SK-N-SH (cell line): ENCODE results near the gene DSCAML1. TPM values are rescaled to one million over a fixed set of nuclear protein-coding genes. Genes with fewer than 3 reads are reported as not detected.

Experiments
- CTCF ChIA-PET: fragments of 300-600, 350-600 bp; formaldehyde crosslinking; extraction: SDS; loops from one replicate; lab custom pipeline; 2021; lab: Yijun Ruan, JAX
- POLR2A ChIA-PET: fragments of 350-600 bp; sonication (Branson Sonifier 250); formaldehyde crosslinking; extraction: SDS; loops from one replicate; lab custom pipeline; 2020; ENCODE audit warnings: antibody characterized with exemption, inconsistent platforms; lab: Yijun Ruan, JAX
- DNase-seq: peaks from one replicate; pipeline ENCODE4 v3.0.0; 2012
- H2AFZ ChIP-seq: fragments of 200-600 bp; sonication (generic); 2 replicates; pipeline ENCODE4 v1.8.1; 2016; ENCODE audit warnings: antibody characterized with exemption, mild to moderate bottlenecking, low read depth
- H3F3A ChIP-seq: fragments of 200-600 bp; sonication (generic); replicated peaks from 2 replicates; pipeline ENCODE3; 2016; ENCODE audit warnings: antibody characterized with exemption, mild to moderate bottlenecking; ENCODE audit not compliant: insufficient read depth
- H3K27ac ChIP-seq, 2 experiments: fragments of 200-500 bp in 1 of 2; fragments of 200-600 bp in 1 of 2; sonication (Bioruptor generic) in 1 of 2; sonication (generic), shearing (Covaris generic) in 1 of 2; 2 replicates each; pipeline versions ENCODE4 v1.5.1 to v1.6.1; 2014 to 2016; ENCODE audit warnings: low read depth in 2 of 2, inconsistent platforms in 1 of 2, low read length in 1 of 2, mild to moderate bottlenecking in 1 of 2, mixed read lengths in 1 of 2
- H3K27me3 ChIP-seq: fragments of 200-600 bp; sonication (generic), shearing (Covaris generic); 2 replicates; pipeline ENCODE4 v1.6.1; 2016; ENCODE audit warnings: mixed run types; ENCODE audit not compliant: insufficient read depth
- H3K36me3 ChIP-seq, 2 experiments: fragments of 200-500 bp in 1 of 2; fragments of 200-600 bp in 1 of 2; sonication (Bioruptor generic) in 1 of 2; sonication (generic) in 1 of 2; replicated peaks in 1 of 2; 2 replicates each; pipeline versions ENCODE3 to v1.5.1; 2014 to 2016; ENCODE audit warnings: low read length in 1 of 2, mild to moderate bottlenecking in 1 of 2; ENCODE audit not compliant: insufficient read depth in 2 of 2, control insufficient read depth in 1 of 2
- H3K4me1 ChIP-seq, 2 experiments: fragments of 200-500 bp in 1 of 2; fragments of 200-600 bp in 1 of 2; sonication (Bioruptor generic) in 1 of 2; sonication (generic), shearing (Covaris generic) in 1 of 2; 2 replicates each; pipeline versions ENCODE4 v1.5.1 to v1.6.1; 2014 to 2016; ENCODE audit warnings: low read depth in 1 of 2, low read length in 1 of 2, mixed run types in 1 of 2; ENCODE audit not compliant: insufficient read depth in 2 of 2, control insufficient read depth in 1 of 2
- H3K4me2 ChIP-seq: fragments of 200-600 bp; sonication (generic), shearing (Covaris generic); 2 replicates; pipeline ENCODE4 v1.6.1; 2017; ENCODE audit warnings: mixed run types
- H3K4me3 ChIP-seq, 2 experiments: fragments of 200-500 bp in 1 of 2; fragments of 200-600 bp in 1 of 2; sonication (Bioruptor generic) in 1 of 2; sonication (generic), shearing (Covaris generic) in 1 of 2; 2 replicates each; pipeline versions ENCODE4 v1.5.1 to v1.8.1; 2014 to 2016; ENCODE audit warnings: low read depth in 2 of 2, inconsistent platforms in 1 of 2, low read length in 1 of 2, mild to moderate bottlenecking in 1 of 2, mixed read lengths in 1 of 2, moderate library complexity in 1 of 2
- H3K79me2 ChIP-seq: fragments of 200-600 bp; sonication (generic); 2 replicates; pipeline ENCODE4 v1.8.1; 2017; ENCODE audit warnings: mild to moderate bottlenecking; ENCODE audit not compliant: insufficient read depth
- H3K9ac ChIP-seq: fragments of 200-600 bp; sonication (generic); 2 replicates; pipeline ENCODE4 v1.6.1; 2017; ENCODE audit warnings: mixed run types
- H3K9me2 ChIP-seq: fragments of 200-600 bp; sonication (generic); 2 replicates; pipeline ENCODE4 v1.6.1; 2017; ENCODE audit warnings: mixed run types
- H3K9me3 ChIP-seq: fragments of 200-600 bp; sonication (generic); 2 replicates; pipeline ENCODE4 v1.6.1; 2017; ENCODE audit warnings: mixed run types, mild to moderate bottlenecking, moderate library complexity
- H4K20me1 ChIP-seq: fragments of 200-600 bp; sonication (generic); 2 replicates; pipeline ENCODE4 v1.6.1; 2017; ENCODE audit warnings: mild to moderate bottlenecking, mixed run types; ENCODE audit not compliant: insufficient read depth
- CTCF ChIP-seq: fragments of 200-600 bp; sonication (generic); IDR thresholded peaks from 2 replicates; pipeline ENCODE4 v1.6.1; 2017; ENCODE audit warnings: antibody characterized with exemption, mild to moderate bottlenecking, moderate library complexity
- GATA2 ChIP-seq: sonication (generic); formaldehyde crosslinking; IDR thresholded peaks from 2 replicates; pipeline ENCODE4 v1.5.0; 2020; ENCODE audit warnings: mild to moderate bottlenecking, missing genetic modification reagents
- MEF2A ChIP-seq: IDR thresholded peaks from 2 replicates; pipeline ENCODE4 v1.4.0; 2012; ENCODE audit warnings: low read depth, borderline replicate concordance
- MXI1 ChIP-seq: IDR thresholded peaks from 2 replicates; pipeline ENCODE4 v1.6.1; 2012; ENCODE audit warnings: mild to moderate bottlenecking, low read depth, low read length, improper control_type of control experiment
- NFIC ChIP-seq: IDR thresholded peaks from 2 replicates; pipeline ENCODE4 v1.4.0; 2012; ENCODE audit warnings: borderline replicate concordance
- POLR2AphosphoS5 ChIP-seq: IDR thresholded peaks from 2 replicates; pipeline ENCODE4 v1.6.1; 2012; ENCODE audit warnings: low read depth, low read length
- RCOR1 ChIP-seq: fragments of 150-350 bp; IDR thresholded peaks from 2 replicates; pipeline ENCODE4 v1.6.1; 2017; ENCODE audit warnings: antibody characterized with exemption, low read length
- RFX5 ChIP-seq: IDR thresholded peaks from 2 replicates; pipeline ENCODE4 v1.6.1; 2012; ENCODE audit warnings: mild to moderate bottlenecking, improper control_type of control experiment, low read length
- RXRA ChIP-seq: IDR thresholded peaks from 2 replicates; pipeline ENCODE4 v1.4.0; 2012; ENCODE audit warnings: low read depth, mild to moderate bottlenecking, borderline replicate concordance
- SIN3A ChIP-seq: IDR thresholded peaks from 2 replicates; pipeline ENCODE4 v1.6.1; 2012; ENCODE audit warnings: low read depth, mild to moderate bottlenecking, low read length, moderate library complexity, borderline replicate concordance
- TEAD4 ChIP-seq: IDR thresholded peaks from 2 replicates; pipeline ENCODE4 v1.4.0; 2012; ENCODE audit warnings: mild to moderate bottlenecking, borderline replicate concordance; ENCODE audit not compliant: insufficient read depth
- USF1 ChIP-seq: IDR thresholded peaks from 2 replicates; pipeline ENCODE4 v1.4.0; 2012; ENCODE audit warnings: low read depth, borderline replicate concordance
- ZBTB33 ChIP-seq: IDR thresholded peaks from 2 replicates; pipeline ENCODE4 v1.4.0; 2012; ENCODE audit warnings: low read depth, borderline replicate concordance
- WGBS: methylation state at CpG from one replicate; pipeline ENCODE4 v1.1.6; 2017; ENCODE audit warnings: low lambda C conversion rate; 5-methylcytosine and 5-hydroxymethylcytosine counted together
- polyA plus RNA-seq, 3 experiments: library from polyadenylated mRNA; depleted of rRNA; stranded (reverse); fragments of >200 nt; gene quantifications; 2 replicates each; pipeline ENCODE4 v1.2.3, GENCODE V29; 2012
- TF ChIP-seq, protein P1 (sequence below): fragments of 150-350 bp; IDR thresholded peaks from 2 replicates; pipeline ENCODE4 v1.6.1; 2017; ENCODE audit warnings: antibody characterized with exemption, low read length, low read depth, borderline replicate concordance
- TF ChIP-seq, protein P2 (sequence below): IDR thresholded peaks from 2 replicates; pipeline ENCODE4 v1.4.0; 2012; ENCODE audit warnings: low read depth

The DSCAML1 gene
- polyA plus RNA-seq, 1 of the 3 experiments (the other 2 are of a cell fraction): not detected

- Histone ChIP-seq H3K9ac (no peak overlapping the region), H3K4me1 (peaks cover 0 to 6% of the 10 kb centered on the region in 2 experiments; a peak in 1 of 4 replicates), H4K20me1 (no peaks in the 10 kb centered on the region), H3K79me2 (no peaks in the 10 kb centered on the region), H3K27me3 (0 out of 2 replicates have a peak, but pooled peaks cover 5% of the 10 kb centered on the region), H3K4me2 (no peak overlapping the region), H3K9me3 (no peaks in the 10 kb centered on the region), H3K36me3 (no peaks in the 10 kb centered on the region), H3K9me2 (no peaks in the 10 kb centered on the region), H3F3A (no peaks in the 10 kb centered on the region), H3K27ac (no peak overlapping the region), H3K4me3 (no peak overlapping the region), H2AFZ (no peak overlapping the region)
- ChIA-PET CTCF (interaction anchor here (2.0 kb wide), 1 partner anchor 175 kb away, joined by 8 read pairs; no protein-coding TSS in a partner anchor), POLR2A (no interaction called here)
- WGBS: 64% methylated on average over 8 of the region's 14 CpGs
- TF ChIP-seq SIN3A: no peak
- TF ChIP-seq RXRA: no peak
- TF ChIP-seq ZBTB33: no peak
- no peak for TF ChIP-seq MXI1
- no peak for TF ChIP-seq GATA2 (CRISPR knock-in tag)
- no peak for TF ChIP-seq TEAD4
- TF ChIP-seq, protein P1, sequence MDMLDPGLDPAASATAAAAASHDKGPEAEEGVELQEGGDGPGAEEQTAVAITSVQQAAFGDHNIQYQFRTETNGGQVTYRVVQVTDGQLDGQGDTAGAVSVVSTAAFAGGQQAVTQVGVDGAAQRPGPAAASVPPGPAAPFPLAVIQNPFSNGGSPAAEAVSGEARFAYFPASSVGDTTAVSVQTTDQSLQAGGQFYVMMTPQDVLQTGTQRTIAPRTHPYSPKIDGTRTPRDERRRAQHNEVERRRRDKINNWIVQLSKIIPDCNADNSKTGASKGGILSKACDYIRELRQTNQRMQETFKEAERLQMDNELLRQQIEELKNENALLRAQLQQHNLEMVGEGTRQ: no peak
- TF ChIP-seq, protein P2, sequence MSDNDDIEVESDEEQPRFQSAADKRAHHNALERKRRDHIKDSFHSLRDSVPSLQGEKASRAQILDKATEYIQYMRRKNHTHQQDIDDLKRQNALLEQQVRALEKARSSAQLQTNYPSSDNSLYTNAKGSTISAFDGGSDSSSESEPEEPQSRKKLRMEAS: no peak
- no peak for TF ChIP-seq RFX5
- TF ChIP-seq CTCF: no peak
- TF ChIP-seq RCOR1: no peak
- TF ChIP-seq POLR2AphosphoS5: no peak
- no peak for TF ChIP-seq MEF2A
- no peak for TF ChIP-seq USF1
- no peak for TF ChIP-seq NFIC
- DNase-seq: no peak
Observed at GRCh38 chr11:117641008-117641915, 155.8 kb downstream of the DSCAML1 start.
